ENCODE data around the gene ZC3HAV1L. TPM values are rescaled to one million over a fixed set of nuclear protein-coding genes. Genes with fewer than 3 reads are reported as not detected.

The ZC3HAV1L gene
- total and polyA plus RNA-seq, 2 experiments from 2014 or later, result 2.0 to 11.3 TPM

DNA sequence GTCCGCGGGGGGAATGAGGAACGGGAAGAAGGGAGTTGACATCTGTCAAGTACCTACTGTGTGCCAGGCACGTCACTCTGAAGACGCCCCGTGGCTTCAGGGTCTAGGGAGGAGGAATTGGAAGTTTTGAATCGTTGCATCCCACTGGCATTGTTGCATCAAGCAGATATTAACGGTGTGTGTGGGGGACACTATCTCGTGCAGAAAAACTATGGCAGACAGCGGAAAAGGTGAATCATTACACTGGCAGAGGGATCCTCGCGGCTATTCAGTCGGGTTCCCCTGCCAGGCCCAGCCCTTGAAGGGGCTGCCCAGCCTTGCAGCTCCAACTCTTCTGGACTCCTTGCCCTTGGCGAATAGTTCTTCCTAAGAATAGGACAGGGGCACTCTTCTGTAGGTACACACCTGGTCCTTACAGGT, 53.6 kb downstream of the ZC3HAV1L start:
- H3K9me3 Mint-ChIP-seq, result no peaks in the 10 kb centered on the region; the same call in 1 of the 3 replicates
- no peak for DNase-seq (ENCODE audit: low spot score)
- peaks cover 5% of the 10 kb centered on the region; the same call in 1 of the 3 replicates for H3K36me3 Mint-ChIP-seq (ENCODE audit: low read depth)
- Histone ChIP-seq H3K4me1 (ENCODE audit: insufficient read depth) (peaks cover 18% of the 10 kb centered on the region), H4K20me1 (replicated peaks; ENCODE audit: insufficient read depth) (no peaks in the 10 kb centered on the region), H3F3A (replicated peaks; ENCODE audit: low read depth) (peaks cover 21% of the 10 kb centered on the region), H3K4me3 (peak overlapping the region; percentile 78), H3K27ac (ENCODE audit: low read depth) (no peak overlapping the region), H3K79me2 (replicated peaks; ENCODE audit: insufficient read depth) (peaks cover 35% of the 10 kb centered on the region), H3K27me3 (ENCODE audit: insufficient read depth) (peaks cover 29% of the 10 kb centered on the region), H3K4me2 (peak overlapping the region; percentile 92), H3K36me3 (ENCODE audit: insufficient read depth) (no peaks in the 10 kb centered on the region), H2AFZ (peak overlapping the region; percentile 96), H3K9me2 (ENCODE audit: insufficient read depth) (no peaks in the 10 kb centered on the region)
- peaks cover 19% of the 10 kb centered on the region for H3K27me3 Mint-ChIP-seq (ENCODE audit: insufficient read depth, low read depth, poor library complexity)
- H3K27ac Mint-ChIP-seq, result no peak overlapping the region
- peak overlapping the region; percentile 68 for H3K4me3 Mint-ChIP-seq
- TF ChIP-seq CTCF (conservative IDR thresholded peaks at IDR 0.05; ENCODE audit: low read depth in 2 of 2), result no peak
- TF ChIP-seq CREB1 (CRISPR knock-in tag; IDR thresholded peaks at IDR 0.05; ENCODE audit: low read depth), result no peak
- no peak for TF ChIP-seq ZNF114 (CRISPR knock-in tag; IDR thresholded peaks at IDR 0.05)
- no peak for TF ChIP-seq POLR2AphosphoS5 (IDR thresholded peaks at IDR 0.05; ENCODE audit: low read depth)
- TF ChIP-seq ZNF462 (CRISPR knock-in tag; IDR thresholded peaks at IDR 0.05), result no peak
- TF ChIP-seq, protein P1, sequence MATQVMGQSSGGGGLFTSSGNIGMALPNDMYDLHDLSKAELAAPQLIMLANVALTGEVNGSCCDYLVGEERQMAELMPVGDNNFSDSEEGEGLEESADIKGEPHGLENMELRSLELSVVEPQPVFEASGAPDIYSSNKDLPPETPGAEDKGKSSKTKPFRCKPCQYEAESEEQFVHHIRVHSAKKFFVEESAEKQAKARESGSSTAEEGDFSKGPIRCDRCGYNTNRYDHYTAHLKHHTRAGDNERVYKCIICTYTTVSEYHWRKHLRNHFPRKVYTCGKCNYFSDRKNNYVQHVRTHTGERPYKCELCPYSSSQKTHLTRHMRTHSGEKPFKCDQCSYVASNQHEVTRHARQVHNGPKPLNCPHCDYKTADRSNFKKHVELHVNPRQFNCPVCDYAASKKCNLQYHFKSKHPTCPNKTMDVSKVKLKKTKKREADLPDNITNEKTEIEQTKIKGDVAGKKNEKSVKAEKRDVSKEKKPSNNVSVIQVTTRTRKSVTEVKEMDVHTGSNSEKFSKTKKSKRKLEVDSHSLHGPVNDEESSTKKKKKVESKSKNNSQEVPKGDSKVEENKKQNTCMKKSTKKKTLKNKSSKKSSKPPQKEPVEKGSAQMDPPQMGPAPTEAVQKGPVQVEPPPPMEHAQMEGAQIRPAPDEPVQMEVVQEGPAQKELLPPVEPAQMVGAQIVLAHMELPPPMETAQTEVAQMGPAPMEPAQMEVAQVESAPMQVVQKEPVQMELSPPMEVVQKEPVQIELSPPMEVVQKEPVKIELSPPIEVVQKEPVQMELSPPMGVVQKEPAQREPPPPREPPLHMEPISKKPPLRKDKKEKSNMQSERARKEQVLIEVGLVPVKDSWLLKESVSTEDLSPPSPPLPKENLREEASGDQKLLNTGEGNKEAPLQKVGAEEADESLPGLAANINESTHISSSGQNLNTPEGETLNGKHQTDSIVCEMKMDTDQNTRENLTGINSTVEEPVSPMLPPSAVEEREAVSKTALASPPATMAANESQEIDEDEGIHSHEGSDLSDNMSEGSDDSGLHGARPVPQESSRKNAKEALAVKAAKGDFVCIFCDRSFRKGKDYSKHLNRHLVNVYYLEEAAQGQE (IDR thresholded peaks at IDR 0.05; ENCODE audit: unreplicated experiment), result no peak
- TF ChIP-seq JUNB (IDR thresholded peaks at IDR 0.05; ENCODE audit: unreplicated experiment), result no peak
- TF ChIP-seq ZNF331 (CRISPR knock-in tag; IDR thresholded peaks at IDR 0.05; ENCODE audit: low read depth), result no peak
- no peak for TF ChIP-seq EZH2 (IDR thresholded peaks at IDR 0.05; ENCODE audit: low read depth, unreplicated experiment)
- ATAC-seq, result no peak; the same call in 2 of the 3 replicates
- H3K4me1 Mint-ChIP-seq, result peaks cover 34% of the 10 kb centered on the region

Measured in GM23338 (cell line).